NCI-H524 treated with DMSO at 0.1 percent for 48 hours (cell line): ENCODE data around the gene GRHL3.

ENCODE experiments used
- DNase-seq: peaks from one replicate; lab custom pipeline; 2025; lab: John Stamatoyannopoulos, UW

The GRHL3 gene

DNA sequence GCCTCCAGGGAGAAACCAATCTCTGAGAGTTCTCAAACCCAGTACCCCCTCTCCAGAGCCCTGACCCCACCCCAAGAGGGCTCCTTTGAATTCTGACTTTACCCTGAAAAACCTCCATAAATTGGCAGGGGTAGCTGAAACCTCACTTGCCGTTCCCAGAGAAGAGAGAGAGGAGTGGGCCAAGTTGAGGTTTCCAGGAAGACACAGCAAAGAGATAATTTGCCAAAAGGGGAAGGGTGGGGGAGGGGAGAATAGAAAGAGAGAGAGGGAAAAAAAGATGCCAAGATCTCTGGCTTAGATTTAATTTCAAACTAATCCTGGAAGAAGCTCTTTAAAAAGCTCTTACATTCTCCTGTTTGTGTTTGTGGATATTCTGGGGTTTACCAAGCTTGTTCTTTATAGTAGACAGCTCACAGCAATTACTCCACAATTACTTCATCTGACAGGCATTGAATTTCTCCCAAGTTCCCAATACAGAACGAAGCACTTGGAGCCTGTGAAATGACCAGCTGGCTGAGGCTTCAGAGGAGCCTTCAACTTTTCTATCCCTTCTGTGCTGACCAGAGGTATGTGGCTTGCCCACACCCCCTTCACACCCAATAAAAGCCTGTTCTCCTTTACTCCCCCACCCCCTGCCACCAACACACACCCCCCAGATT lies 1.1 kb upstream of the GRHL3 start:
- DNase-seq, result no peak

DNA sequence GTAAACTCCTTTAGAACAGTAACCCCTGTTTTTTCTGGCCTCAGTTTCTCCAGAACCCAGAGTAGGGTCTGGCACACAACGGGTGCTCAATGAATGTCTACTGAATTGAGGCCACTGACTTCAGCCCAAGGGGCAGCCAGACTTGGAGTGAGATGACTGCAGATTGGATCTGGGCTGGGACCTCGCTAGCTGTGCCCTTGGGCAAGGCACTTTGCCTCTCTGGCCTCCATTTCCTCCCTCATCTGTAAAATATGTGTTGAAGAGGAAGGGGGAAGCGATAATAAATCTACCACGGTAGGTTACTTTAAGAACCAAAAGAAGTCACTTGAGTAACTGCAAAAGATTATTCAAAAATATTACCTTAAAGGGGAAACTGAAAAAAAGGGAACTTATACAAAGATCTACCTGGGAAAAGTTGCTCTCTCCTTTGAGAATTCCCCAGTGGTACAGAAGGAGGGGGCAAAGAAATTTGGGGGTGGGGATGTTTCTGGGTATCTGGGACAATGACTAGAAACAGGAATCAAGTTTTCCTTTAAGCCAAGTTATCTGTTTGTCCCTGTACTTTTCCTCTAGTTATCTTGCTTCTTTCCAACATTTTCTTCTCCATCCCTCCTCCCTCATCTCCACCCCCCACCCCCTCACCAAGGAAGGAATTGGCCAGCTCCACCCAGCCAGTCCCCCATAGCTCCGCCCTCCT lies 394 bp upstream of the GRHL3 start:
- DNase-seq, result no peak

DNA sequence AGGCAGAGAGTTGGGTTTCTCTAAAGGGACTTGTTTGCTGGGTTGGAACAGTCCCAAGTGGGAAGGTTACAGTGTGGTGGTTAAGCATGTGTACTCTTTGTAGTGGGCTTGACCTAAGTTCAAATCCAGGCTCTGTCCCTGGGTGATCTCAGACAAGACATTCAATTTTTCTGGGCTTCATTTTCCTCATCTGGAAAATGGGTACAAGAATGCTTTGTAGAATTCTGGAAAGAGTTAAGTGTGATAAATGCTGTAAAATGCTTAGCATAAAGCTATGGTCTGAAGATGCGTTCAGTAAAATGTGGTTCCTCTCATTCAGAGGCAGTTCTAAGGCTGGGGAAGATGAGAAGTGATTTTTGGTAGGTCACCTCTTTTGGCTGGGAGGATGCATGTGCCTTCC lies 805 bp downstream of the GRHL3 start:
- DNase-seq, result no peak

DNA sequence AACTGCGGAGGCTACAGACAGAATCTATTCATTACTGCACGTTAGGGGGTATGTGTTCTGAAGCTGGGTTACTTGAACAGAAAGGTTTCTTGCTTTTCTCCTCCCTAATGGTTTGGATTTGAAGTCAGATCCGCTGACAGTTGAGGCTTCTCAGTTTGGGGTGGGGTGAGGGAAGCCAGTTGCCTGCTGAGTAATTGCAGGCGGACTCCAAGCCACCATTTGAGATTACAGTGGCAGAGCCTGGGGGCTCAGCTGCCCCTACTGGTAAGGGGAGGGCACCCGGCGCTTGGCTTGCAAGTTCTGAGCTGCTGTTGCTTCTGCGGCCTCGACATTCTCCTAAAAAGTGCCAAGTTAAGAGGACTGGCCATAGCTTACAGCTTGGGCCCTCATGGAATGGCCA lies 2.0 kb downstream of the GRHL3 start:
- DNase-seq, result no peak

DNA sequence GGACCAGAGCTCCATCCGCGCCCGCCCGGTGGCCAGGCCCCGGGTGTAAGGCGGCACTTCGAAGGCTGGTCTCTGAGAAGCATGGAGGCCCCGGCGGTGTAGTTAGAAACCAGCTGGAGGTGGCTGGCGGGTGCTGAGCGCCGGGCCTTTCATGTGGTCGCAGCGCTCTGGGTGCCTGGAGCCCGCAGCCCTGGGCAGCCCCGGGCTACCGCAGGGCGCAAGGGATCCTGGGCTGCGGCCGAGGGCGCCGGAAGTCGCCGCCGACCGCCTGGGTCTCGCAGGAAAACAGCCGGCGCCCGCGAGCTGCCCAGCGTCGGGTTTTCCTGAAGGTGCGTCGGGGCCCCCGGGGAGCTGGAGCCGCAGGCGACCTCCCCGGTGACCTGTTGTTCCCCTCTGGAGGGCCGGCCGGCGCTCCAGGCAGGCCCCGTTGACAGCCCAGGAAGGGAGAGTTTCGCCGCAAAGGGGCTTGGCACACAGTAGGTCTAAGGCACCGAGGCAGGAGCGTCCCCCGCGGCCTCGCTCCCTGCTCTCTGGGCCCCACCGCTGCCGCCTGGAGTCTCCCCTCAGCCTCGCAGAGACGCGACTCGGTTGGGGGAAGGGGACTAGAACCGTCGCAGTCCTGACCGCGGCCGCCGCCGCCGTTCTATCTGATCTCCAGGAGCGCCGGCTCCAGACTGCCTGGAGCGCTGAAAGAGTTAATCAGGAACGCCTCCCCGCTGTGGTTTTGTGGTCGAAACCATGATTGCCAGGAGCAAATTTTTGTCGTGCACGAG lies 2.7 kb downstream of the GRHL3 start:
- DNase-seq, result no peak

DNA sequence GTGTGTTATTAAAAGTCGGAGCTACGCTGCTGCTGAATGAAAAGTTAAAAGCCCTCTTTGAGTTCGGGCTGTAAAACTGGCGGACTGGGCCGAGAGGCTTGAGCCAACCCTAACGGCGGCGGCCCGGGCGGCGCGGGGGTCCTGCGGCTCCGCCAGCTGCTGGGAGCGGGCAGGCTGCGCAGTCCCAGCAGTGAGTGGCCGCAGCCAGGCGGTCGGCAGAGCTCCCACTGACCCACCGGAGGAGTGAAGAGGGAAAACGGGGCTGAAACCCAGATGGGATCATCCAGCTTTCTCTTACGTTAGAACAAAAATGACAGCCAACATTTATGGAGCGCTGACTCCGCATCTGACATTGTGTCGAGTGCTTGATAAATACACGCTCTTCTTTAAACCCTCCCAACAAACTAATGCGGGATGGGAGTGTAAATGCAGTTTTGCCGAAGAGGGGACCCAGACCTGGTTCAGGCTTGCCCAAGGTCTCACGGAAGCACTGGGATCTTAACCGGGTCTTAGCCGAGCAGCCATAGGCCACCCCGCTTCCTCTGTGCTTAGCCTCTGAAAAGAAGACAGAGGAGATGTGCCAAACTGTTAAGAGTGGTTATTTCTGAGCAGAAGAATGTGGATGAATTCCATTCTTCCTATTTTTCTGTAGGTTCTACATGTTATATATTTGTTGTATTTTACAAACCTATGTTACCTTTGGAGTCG lies 3.5 kb downstream of the GRHL3 start:
- DNase-seq, result no peak

DNA sequence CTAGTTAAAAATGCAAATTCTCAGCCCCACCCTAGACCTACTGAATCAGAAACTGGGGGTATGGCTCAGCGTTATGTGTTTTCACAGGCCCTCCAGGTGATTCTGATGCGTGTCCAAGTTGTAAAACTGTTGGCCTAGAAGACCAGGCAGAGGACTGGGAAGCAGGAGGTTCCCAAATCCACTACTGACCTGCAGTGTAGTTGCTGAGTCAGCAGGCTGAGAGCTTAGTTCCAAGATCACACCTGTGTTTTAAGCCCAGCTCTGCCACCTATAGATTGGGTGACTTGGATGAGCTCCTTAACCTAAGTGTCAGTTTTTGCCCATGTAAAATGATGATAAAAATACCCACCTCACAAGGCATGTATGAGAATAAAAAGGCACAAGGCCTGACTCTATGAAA lies 4.1 kb downstream of the GRHL3 start:
- DNase-seq, result no peak

DNA sequence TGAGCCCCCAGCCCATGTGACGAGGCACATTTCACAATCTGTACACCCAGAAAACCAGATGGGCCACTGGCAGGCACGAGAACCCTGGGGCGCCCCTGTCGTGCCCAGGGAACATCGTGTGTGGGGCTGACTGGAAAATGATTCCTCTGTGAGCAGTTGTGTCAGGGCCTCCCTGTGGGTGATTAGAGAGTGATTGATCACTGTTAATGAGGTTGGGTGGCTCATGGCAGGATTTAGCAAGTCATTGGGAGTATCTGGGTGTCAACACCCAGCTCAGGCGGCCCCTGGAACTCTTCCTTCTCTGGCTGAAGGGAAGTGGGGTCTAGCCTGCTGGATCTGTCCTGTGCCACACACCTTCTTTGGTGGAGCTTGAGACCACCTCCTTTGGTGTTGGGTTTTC lies 5.7 kb downstream of the GRHL3 start:
- DNase-seq, result no peak

DNA sequence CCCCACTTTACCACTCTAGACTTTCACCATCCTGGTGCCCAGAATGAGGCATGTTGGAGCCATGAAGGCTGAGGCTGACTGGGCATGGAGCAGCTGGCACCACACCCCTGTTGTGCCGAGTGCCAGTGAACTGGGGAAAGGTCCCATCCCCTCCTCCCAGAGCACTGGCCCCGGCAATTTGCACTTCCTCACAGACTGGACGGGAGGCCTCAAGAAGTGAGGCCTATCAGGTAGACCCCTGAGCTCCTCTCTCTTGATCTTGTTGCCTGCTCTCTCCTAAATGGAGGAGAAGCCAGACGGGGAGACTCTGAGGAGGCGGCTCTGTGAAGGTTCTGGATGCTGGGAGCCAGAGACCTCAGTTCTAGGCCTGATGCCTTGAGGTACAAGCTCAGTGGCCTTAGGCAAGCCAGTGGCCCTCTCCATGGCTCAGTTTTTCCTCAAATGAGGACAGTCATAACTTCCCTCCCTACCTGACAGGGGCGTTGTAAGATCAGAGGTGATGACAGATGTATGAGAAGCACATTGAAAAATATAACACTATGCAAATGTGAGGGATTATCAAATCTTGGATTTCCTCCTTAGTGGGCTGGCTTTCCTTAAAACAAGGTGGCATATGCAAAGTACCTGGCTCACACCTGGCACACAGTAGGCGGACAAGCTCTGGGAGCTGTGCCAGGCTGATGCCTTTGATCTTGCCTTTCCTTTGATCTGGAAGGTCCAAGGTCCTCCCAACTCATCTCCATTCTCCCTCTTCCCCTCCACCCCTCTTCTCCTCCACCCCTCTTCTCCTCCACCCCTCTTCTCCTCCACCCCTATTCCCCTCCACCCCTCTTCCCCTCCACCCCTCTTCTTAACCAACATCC lies 6.7 kb downstream of the GRHL3 start:
- DNase-seq, result no peak

DNA sequence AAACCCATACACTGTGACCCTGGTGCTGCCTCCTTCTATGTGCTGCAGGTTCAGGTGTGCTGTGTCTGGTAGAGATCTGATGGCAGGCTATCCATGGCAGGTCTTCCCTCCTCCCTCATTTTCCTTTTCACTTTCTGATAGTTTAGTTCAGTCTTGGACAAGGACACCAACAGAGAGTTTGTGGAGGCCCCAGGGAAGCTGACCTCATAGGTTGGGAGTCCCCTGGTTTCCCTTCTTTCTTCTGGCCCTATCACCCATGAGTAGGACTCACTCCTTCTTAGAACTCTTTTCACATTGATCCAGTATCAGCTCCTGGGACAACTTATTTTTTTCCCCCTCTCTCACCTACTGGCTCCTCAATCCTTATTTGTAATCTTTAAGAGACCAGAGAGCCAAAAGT lies 8.3 kb downstream of the GRHL3 start:
- no peak for DNase-seq

DNA sequence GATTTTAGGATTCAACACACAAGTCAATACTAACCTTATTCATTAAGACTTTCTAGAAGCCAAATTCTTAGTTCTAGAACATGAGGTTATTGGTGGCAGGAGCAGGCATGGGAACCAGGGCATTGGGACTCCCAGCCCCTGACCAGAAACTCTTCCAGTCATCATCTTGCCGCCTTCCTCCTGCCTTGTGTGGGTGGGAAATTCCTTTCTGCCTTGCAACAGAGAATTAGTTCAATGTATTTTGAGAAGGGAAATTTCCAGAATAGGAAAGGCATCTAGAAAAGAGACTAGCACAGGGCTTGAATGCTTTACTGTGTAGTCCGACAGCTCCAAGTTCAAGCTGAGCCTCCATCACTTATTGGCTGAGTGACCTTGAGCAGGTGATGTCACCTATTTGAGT lies 8.7 kb downstream of the GRHL3 start:
- DNase-seq, result no peak

DNA sequence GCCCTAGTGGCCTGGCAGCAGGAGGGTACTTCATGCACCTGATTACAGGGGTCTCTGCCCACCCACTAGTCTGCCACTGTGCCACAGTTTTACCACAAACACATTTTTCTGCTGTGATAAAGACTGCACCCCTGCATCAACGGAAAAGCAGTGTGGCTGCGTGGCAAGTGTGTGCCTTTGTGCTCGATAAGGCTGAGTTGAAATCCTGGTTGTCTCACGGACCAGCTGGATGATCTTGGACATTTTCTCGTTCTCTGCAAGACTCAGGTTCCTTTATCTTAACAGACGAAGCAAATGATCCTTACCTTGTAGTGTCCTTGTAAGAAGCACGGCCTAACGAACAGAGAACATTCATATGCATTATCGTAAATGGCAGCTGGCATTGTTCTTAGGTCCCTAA lies 10.2 kb downstream of the GRHL3 start:
- no peak for DNase-seq

DNA sequence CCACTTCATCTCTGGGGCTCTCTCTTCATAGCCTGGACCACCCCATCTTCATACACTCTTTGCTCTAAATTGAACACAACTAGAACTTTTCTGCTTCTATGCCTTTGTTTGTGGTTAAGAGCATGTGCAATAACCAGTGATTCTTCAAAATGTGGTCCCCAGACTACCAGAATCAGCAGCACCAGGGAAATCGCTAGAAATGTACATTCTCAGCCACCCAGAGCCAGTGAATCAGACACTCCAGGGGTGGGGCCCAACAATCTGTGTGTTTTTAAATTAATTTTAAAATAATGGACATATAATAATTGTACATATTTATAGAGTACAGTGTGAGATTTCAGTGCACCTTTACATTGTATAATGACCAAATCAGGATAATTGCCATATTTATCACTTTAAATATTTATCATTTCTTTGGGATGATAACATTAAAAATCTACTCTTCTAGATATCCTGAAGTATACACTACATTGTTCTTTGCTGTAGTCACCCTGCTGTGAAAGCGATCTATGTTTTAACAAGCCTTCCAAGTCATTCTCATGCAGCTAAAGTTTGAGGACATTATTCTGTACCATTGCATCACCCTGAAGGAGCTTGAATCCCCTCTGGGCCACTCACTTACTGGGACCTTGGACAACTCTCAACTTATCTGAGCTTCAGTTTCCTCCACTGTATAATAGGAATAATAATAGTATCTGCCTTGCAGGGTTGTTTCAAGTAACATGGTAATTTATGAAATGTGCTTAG lies 10.8 kb downstream of the GRHL3 start:
- DNase-seq, result no peak

DNA sequence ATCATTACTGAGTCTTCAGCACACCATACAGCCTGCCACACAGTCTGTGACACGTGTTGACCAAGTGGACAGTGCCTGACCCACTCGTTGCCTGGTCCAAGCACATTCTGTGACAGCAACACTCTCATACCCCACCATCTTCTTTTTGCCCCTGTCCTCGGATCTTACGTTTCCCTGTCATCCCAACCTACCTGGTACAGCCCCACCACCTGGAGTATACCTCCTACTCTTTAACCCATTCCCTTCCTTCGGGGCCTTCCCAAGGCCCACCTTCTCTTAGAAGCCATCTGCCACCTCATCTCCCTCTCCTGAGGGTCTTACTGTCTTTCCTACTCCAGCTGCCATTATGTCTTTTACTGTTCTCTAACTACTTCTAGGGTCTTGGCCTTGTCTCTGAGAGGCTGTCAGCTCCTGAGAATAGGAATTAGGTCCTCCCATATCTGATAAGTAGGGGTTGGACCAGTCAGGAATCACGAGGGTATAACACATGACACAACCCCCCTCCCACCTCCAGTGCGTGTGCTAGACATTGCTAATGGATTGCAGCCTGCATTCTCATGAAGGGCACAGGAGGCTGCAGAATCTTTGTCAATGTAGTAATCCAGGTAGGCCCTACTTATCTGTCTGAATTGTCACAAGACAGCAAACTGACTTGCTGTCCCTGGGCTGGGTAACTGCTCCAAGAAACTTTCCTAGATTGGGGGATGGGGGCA lies 13.0 kb downstream of the GRHL3 start:
- no peak for DNase-seq

DNA sequence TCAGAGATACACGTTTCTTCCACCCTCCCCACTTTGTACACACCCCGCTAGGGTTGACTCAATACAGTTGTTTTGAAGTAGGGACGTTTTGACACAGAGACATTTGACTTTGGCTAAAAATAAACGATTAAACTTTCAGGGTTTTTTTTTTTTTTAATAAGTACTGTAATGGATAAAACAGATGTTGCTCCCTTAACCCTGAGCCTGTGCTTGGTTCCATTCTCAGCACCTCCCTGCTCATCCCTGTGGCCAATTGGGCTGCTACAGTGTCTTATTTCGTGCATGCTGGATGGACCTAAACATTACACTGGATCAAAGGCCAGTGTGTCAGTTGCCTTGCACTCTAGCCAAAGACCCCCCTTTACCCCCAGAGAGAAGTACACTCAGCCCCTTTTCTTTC lies 16.9 kb downstream of the GRHL3 start:
- DNase-seq, result no peak

DNA sequence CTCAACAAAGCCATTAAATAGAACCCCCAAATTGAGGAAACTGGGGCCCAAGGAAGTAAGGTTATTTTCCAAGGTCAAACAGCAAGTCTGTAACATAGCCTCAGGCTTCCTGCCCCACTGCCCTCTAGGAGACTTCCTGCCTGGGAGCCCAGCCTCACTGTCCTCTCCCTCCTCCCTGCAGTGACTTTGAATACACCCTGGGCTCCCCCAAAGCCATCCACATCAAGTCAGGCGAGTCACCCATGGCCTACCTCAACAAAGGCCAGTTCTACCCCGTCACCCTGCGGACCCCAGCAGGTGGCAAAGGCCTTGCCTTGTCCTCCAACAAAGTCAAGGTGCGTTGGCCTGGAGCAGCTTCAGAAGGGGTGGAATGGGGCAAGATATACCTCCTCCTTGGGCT lies 18.3 kb downstream of the GRHL3 start:
- no peak for DNase-seq

DNA sequence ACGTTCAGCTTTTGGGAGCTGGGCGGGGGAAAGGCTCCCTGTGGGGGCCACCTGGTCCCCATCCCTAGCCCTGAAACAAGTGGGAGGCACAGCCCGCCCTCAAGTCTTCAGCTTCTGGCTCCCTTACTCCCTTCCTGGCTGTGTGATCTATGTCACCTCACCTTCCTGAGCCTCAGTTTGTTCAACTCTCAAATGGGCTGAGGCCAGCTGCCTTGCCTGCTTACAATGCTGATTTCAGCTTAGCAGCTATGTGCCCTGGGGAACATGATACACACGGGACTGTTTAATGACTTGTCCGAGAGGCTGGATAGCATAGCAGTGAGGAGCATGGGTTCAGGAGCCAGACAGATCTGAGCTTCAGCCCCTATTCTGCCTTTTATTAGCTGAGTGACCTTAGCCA lies 19.3 kb downstream of the GRHL3 start:
- no peak for DNase-seq

DNA sequence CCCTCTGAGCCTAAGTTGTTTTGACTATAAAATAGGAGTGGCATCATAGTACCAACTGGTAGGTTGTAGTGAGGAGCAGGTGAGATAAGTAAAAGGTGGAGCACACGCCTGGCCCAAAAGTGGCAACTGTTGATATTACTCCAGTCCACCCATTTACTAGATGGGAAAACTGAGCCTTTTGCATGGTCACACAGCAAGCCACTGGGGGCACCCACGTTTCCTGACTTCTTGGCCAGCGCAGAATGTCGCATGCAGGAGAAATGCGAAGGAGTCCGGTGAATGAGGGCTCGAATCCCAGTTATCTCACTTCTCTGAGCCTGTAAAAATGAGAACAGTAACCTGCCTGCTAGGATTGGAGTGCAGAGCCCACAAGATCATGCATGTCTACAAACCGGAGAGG lies 20.8 kb downstream of the GRHL3 start:
- no peak for DNase-seq

DNA sequence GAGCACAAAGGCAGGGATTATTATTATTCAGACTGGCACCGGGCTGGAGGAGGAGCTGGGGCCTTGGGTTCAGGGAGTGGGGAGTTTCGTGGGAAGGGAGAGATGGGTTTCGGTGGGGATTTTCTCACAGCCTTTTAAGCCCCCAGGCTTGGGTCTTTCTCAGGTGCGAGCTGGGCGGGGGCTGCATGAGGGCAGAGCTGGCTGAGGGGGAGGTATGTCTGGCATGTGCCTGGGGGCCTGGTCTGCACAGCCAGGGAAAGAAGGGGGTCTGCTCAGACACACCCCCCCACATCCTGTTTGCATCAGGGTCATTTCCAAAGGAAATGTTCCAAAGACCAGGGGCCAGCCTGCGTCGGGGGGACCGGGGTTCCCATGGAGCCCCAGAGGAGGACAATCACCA lies 21.6 kb downstream of the GRHL3 start:
- no peak for DNase-seq

DNA sequence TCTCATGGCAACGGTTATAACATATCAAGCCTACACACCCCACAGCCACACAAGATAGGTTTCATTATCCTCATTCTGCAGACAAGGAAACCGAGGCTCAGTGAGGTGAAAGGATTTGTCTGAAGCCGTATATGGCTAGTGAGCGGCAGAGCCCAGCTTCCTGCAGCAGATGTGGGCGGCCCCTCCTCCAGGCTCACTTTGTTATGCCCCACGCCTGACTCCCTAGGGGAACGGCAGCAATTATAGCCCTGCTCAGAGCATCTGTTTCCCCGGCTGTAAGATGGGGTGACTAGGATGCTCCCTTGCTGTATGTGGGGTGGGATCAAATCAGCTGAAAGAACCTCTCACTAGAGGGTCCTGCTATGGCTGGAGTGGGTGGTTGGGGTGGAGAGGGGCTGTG lies 22.1 kb downstream of the GRHL3 start:
- DNase-seq, result peak; percentile 61
